Activated CD8-positive, alpha-beta memory T cell treated with anti-CD3 and anti-CD28 coated beads for 36 hours (primary cell): ENCODE measurements around the gene CHRNA4. TPM values are rescaled to one million over a fixed set of nuclear protein-coding genes. Genes with fewer than 3 reads are reported as not detected.

Source experiments
- CTCF ChIA-PET: fragments of 350-600 bp; sonication (Branson Sonifier 250); formaldehyde crosslinking; loops from one replicate; lab custom pipeline; 2021; ENCODE audit warnings: antibody characterized with exemption; lab: Charles Lee
- POLR2A ChIA-PET: fragments of 350-600 bp; sonication (Branson Sonifier 250); formaldehyde crosslinking; loops from one replicate; lab custom pipeline; 2021; ENCODE audit warnings: antibody characterized with exemption; lab: Charles Lee
- total RNA-seq, 2 experiments: library from RNA; stranded (reverse); gene quantifications; one replicate each; pipeline ENCODE4 v1.2.3, GENCODE V29; 2021

CHRNA4 gene
- total RNA-seq, 2 experiments from 2014 or later = not detected

DNA sequence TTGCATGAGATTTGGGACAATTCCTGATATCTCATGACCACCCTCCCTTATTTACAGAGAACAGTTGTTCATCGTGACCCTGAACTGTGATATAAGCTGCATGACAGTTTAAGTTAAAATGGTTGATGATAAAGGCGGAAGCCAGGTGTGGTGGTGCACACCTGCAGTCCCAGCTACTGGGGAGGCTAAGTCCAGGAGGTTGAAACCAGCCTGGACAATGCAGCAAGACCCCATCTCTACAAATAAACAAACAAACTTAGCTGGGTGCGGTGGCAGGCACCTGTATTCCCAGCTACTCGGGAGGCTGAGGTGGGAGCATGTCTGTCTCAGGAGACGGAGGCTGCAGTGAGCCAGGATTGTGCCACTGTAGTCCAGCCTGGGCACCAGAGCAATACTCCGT is 44.1 kb downstream of the CHRNA4 start:
- ChIA-PET POLR2A (no interaction called here), CTCF (no interaction called here)

GRCh38 chr20:63316502-63316921 is 44.6 kb downstream of the CHRNA4 start:
- POLR2A ChIA-PET = no interaction called here
- CTCF ChIA-PET = no interaction called here

DNA sequence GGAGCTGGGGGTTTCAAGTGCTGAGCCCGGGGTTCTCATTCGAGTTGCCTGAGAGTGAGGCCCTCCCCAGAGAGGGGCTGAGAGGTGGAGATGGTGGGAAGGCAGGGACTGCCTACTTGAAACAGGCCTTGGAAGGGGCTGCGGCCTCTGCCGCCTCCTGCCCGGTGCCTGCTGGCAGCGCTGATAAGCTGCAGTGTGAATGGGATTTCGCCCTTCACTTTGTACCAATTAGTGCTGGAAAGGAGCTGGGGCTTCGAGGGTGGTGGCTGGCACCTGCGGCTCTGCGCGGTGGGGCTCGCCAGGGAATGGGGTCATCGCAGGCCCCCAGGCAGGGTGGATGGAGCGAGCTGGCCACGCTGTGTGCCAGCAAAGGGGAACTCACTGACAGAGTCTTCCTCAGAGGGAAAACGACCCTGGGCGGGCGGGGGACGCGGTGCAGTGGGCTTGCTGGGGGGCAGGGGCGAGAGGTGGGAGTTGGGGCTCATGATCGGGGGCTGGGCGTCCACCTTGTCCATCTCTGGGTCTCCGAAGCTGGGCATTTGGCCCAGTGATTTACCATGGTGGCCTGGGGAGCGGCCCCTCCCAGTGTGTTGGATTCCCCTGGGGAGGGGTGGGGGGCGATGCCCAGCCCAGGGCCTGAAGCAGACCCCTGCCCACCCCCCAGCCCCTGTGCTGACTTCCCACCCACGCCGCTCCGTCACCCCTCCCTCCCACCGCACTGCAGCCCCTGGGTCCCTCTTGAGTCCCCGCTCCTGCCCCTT is 45.2 kb downstream of the CHRNA4 start:
- CTCF ChIA-PET = no interaction called here
- POLR2A ChIA-PET = no interaction called here

GRCh38 chr20:63315240-63315689 is 45.9 kb downstream of the CHRNA4 start:
- CTCF ChIA-PET = no interaction called here

DNA sequence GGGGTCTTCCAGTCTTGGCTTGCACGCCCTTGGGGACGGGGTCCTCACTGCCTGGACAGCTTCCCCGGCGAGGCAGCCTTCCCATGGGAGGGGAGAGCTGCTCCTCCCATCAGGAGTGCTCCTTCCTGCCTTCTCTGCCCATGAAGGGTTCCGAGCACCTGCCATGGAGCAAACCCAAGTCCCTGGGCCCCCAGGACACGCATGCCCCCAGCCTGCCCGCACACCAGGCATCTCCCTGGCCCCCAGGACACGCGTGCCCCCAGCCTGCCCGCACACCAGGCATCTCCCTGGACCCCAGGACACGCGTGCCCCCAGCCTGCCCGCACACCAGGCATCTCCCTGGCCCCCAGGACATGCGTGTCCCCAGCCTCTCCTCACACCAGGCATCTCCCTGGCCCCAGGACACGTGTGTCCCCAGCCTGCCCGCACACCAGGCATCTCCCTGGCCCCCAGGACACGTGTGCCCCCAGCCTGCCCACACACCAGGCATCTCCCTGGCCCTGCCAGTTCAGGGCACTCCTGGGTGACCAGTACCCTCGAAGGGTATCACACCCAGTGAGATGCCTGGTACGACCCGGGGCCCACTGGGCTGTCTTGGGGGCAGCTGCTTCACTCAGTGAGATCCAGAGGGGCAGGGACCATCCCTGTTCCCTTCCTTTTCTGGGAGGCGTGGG is 46.4 kb downstream of the CHRNA4 start:
- ChIA-PET POLR2A (no interaction called here), CTCF (no interaction called here)

More at GRCh38 chr20:63315240-63315689, 45.9 kb downstream of the CHRNA4 start:
- POLR2A ChIA-PET = no interaction called here

GRCh38 chr20:63314015-63314471 is 47.1 kb downstream of the CHRNA4 start:
- ChIA-PET CTCF (no interaction called here), POLR2A (no interaction called here)

- ChIA-PET POLR2A (no interaction called here), CTCF (no interaction called here)
These were observed 47.7 kb downstream of the CHRNA4 start for GRCh38 chr20:63313349-63314014.

DNA sequence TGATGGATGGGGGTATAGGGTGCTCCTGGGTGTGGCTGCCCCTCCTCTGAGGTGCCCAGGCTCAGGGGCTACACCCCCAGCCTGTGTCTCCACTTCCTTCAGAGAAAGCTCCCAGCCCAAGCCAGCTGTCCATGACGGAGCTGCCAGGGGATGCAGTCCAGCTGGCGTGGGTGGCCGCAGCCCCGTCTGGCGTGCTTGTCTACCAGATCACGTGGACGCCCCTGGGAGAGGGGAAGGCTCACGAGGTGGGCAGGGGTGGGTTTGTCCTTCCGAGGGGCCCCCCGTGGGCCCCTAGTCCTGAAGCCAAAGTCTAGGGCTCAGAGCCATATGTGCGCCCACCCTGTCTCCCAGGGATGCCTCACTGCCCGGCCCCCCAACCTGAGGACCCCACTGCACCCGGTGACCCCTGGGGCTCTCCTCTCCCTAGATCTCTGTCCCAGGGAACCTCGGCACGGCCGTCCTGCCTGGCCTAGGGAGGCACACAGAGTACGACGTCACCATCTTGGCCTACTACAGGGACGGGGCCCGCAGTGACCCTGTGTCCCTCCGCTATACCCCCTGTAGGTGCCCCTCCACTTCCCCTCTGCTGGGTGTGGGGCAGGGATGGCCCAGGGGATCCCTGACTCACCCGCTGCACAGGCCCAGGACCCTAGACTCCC is 48.3 kb downstream of the CHRNA4 start:
- ChIA-PET CTCF (no interaction called here), POLR2A (no interaction called here)

DNA sequence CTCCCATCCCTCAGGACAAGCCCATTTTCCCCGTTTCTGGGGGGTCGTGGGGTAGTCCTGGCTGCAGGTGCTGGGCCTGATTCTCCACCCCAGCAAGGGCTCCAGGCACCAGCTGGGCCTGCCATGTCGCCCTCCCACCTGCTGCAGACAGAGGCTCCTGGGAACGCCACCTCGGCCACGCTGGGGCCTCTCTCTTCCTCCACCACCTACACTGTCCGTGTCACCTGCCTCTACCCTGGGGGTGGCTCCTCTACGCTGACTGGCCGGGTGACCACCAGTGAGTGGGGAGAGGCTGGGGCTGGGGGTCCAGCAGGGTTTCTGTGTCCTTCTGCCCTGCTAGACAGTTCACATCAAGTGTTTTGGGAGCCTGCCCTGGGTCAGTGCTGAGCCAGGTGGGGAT is 48.9 kb downstream of the CHRNA4 start:
- ChIA-PET POLR2A (no interaction called here), CTCF (no interaction called here)

GRCh38 chr20:63311833-63312243 is 49.3 kb downstream of the CHRNA4 start:
- ChIA-PET CTCF (no interaction called here), POLR2A (no interaction called here)

GRCh38 chr20:63311186-63311832 is 49.8 kb downstream of the CHRNA4 start:
- POLR2A ChIA-PET = no interaction called here
- CTCF ChIA-PET = no interaction called here

DNA sequence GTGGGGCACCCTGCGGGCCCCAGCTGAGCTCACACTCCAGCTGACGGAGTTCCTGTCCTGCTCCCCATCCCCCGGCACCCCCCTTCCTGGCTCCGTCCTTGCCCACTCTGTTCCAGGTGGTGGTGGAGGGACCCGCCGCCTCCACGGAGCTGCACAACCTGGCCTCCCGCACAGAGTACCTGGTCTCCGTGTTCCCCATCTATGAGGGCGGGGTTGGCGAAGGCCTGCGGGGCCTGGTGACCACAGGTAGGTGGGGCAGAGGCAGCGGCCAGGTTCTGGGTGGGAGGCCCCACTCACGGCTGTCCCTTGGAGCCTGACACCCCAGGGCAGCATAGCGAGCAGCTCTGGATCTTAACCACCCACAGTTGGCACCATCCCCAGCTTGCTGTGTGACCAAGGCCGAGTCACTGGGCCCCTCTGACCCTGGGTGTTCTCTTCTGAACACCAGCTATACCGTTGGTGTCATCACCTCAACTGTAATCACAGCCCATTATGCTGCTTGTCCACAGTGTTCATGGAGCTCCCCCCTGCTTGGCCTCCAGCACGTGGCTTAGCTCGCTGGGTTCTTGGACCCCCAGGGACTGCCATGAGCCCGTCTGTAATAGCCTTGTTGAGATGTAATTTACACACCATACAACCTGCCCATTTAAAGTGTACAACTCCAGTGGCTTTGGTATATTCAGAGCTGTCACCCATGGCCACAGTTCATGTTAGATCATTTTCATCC is 50.7 kb downstream of the CHRNA4 start:
- POLR2A ChIA-PET = no interaction called here
- CTCF ChIA-PET = interaction anchor here (0.9 to 1.8 kb wide), 4 partner anchors 20 to 71 kb away, joined by 3 to 8 read pairs (median 4); no protein-coding TSS in a partner anchor

DNA sequence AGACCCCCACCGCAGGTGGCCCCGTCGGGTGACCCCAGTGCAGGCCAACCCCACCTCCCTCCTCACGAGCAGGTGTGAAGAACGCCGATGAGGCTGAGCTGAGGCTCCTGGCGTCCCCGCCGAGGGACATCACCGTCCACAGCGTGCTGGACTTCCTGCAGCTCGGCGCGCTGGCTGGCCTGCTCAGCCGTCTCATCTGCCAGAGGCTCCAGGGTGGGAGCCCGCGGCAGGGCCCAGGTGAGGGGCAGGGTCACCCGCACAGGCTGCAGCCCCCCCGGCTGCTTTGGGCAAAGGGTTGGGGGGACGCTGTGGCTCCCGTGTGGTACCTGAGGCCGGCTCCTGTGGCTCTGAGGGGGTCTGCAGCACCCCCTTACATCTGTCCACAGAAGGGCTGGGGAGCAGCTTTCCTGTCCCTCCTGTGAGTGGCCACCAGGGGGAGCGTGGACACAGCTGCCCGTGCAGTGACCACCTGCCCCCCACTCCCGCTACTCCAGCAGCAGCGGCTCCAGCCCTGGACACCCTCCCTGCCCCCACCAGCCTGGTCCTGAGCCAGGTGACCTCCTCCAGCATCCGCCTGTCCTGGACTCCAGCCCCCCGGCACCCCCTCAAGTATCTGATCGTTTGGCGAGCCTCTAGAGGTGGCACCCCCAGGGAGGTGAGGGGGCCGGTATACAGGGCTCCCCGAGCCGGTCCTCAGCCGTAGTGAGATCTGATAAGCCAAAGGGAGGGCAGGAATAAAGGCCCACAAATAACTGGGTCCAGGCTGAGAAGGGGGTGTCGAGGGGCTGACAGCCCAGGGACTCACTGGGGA is 51.7 kb downstream of the CHRNA4 start:
- ChIA-PET CTCF (interaction anchor here (0.9 to 1.8 kb wide), 4 partner anchors 21 to 72 kb away, joined by 3 to 8 read pairs (median 4); no protein-coding TSS in a partner anchor), POLR2A (no interaction called here)

DNA sequence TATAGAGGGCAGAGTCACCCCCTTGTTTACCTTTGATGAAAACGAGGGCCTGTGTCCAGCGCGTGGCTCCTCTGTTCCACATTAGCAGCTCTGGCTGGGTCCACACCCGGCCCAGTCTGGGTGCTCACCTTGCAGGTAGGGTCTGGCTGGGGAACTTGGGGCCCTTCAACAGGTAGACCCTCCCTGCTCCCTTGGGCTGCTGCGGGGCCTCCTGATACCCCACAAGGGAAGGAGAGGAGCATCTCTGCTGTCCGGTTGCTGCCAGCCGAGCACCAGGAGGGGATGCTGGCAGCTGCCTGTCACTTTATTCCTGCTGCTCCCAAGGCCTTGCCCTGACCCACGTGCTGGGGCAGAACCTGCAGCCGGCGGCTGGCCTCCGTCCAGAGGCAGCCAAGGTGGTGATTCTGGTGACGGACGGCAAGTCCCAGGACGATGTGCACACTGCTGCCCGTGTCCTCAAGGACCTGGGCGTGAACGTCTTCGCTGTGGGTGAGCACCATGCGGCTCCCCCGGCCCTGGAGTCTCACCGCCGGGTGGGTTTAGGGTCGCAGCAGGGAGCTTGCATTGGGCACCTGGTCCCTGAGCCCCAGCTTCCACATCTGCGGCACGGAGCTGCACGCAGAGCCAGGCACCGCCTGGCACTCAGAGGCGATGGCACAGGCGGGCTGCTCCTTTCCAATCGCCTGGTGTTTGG is 52.8 kb downstream of the CHRNA4 start:
- CTCF ChIA-PET = no interaction called here
- POLR2A ChIA-PET = no interaction called here

DNA sequence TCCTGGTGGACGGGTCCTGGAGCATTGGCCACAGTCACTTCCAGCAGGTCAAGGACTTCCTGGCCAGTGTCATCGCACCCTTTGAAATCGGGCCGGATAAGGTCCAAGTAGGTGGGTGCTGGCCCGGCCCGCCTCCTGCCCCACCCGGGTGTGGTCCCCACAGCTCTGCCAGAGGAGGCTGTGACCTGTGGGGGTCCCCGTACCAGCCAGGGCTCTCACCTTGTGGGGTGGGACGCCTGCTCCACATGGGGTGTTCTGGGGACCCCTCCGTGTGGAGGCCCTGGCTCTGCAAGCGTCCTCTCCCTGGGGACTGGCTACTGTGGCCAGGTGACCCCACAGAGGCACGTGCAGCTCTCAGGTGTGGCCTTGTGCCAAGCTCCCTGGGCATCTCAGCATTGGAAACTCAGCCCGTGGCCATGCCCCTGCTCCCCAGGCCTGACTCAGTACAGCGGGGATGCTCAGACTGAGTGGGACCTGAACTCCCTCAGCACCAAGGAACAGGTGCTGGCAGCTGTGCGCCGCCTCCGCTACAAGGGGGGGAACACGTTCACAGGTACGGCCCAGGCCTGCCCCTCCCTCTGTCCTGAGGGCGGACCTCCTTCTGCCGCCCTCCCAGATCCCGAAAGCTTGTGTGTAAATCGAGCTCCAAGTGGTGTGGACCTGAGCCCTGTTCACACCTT is 53.5 kb downstream of the CHRNA4 start:
- CTCF ChIA-PET = no interaction called here
- POLR2A ChIA-PET = no interaction called here

GRCh38 chr20:63306673-63307537 is 54.2 kb downstream of the CHRNA4 start:
- POLR2A ChIA-PET = no interaction called here
- CTCF ChIA-PET = no interaction called here
